Measurements from ENCODE around the gene IL1B. TPM values are rescaled to one million over a fixed set of nuclear protein-coding genes. Genes with fewer than 3 reads are reported as not detected.

The IL1B gene
- total RNA-seq, 2 experiments from 2014 or later: 3.8 to 5.6 TPM

DNA sequence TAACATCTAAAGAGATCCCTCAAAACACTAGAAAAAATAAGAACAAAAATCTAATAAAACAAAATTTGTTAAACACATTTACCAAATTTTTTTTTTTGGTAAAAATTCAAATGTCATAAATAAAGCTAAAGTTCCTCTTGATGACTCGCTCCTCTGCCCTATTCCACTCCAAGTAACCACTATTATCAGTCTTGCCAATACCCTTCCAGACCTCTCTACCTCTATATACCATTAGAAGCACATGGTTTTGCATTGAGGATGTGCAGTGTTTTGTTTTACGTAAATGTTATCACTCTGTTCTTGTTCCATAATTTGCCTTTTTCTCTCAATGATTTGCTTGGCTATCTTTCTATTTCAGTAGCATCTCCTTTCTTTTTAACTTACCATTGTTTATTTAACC lies 10.9 kb downstream of the IL1B start:
- Mint-ChIP-seq H3K4me3 (no peak overlapping the region), H3K27ac (no peak overlapping the region), H3K36me3 (ENCODE audit: low read depth) (no peaks in the 10 kb centered on the region), H3K4me1 (ENCODE audit: low read depth) (peaks cover 15% of the 10 kb centered on the region), H3K9me3 (no peaks in the 10 kb centered on the region), H3K27me3 (no peaks in the 10 kb centered on the region)
- TF ChIP-seq, protein P1, sequence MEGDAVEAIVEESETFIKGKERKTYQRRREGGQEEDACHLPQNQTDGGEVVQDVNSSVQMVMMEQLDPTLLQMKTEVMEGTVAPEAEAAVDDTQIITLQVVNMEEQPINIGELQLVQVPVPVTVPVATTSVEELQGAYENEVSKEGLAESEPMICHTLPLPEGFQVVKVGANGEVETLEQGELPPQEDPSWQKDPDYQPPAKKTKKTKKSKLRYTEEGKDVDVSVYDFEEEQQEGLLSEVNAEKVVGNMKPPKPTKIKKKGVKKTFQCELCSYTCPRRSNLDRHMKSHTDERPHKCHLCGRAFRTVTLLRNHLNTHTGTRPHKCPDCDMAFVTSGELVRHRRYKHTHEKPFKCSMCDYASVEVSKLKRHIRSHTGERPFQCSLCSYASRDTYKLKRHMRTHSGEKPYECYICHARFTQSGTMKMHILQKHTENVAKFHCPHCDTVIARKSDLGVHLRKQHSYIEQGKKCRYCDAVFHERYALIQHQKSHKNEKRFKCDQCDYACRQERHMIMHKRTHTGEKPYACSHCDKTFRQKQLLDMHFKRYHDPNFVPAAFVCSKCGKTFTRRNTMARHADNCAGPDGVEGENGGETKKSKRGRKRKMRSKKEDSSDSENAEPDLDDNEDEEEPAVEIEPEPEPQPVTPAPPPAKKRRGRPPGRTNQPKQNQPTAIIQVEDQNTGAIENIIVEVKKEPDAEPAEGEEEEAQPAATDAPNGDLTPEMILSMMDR (IDR thresholded peaks at IDR 0.05): no peak
- Histone ChIP-seq H3K4me3 (ENCODE audit: low read length) (no peak overlapping the region), H3K27me3 (ENCODE audit: control insufficient read depth in 1 of 2, insufficient read depth in 2 of 2, low read length in 2 of 2) (no peaks in the 10 kb centered on the region), H3K27ac (ENCODE audit: low read depth in 1 of 2, low read length in 2 of 2) (no peak overlapping the region), H3K36me3 (ENCODE audit: insufficient read depth, low read length) (no peaks in the 10 kb centered on the region), H3K4me1 (ENCODE audit: insufficient read depth, low read length) (peaks cover 5% of the 10 kb centered on the region), H3K9me3 (ENCODE audit: control insufficient read depth in 1 of 2, insufficient read depth in 1 of 2, low read length in 2 of 2) (no peaks in the 10 kb centered on the region)
- ChIA-PET CTCF (no interaction called here), POLR2A (no interaction called here)
- DNase-seq (no peak), ATAC-seq (ENCODE audit: poor library complexity) (no peak)
- intact Hi-C loops (cut with DNase I, micrococcal nuclease): no loop called here

DNA sequence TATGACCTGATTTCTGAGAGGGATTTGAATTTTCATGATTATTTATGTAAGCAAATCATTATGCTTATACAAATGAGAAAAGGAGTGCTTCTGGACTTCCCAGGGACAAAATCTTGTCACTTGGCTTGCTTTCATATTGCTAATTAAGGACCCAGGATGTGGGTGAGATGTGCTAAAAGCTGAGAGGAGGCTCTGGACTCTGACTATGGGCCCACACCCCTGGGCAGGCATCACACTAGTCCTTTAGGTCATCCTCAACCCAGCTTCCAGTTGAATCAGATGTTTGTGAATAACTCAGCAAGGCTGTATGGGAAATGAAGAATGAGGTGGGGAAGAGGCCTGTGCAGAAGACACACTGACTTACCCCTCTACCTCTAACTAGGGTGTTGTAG lies 11.9 kb downstream of the IL1B start:
- H3K36me3 ChIP-seq (ENCODE audit: insufficient read depth, low read length): no peaks in the 10 kb centered on the region
- H3K4me1 ChIP-seq (ENCODE audit: insufficient read depth, low read length): peaks cover 5% of the 10 kb centered on the region
- no peaks in the 10 kb centered on the region for H3K27me3 ChIP-seq (ENCODE audit: control insufficient read depth in 1 of 2, insufficient read depth in 2 of 2, low read length in 2 of 2)
- H3K4me3 ChIP-seq (ENCODE audit: low read length): no peak overlapping the region
- no peaks in the 10 kb centered on the region for H3K9me3 ChIP-seq (ENCODE audit: control insufficient read depth in 1 of 2, insufficient read depth in 1 of 2, low read length in 2 of 2)
- Mint-ChIP-seq H3K4me3 (no peak overlapping the region), H3K27me3 (no peaks in the 10 kb centered on the region), H3K36me3 (ENCODE audit: low read depth) (no peaks in the 10 kb centered on the region), H3K4me1 (ENCODE audit: low read depth) (peaks cover 15% of the 10 kb centered on the region), H3K9me3 (no peaks in the 10 kb centered on the region), H3K27ac (no peak overlapping the region)
- DNase-seq: no peak
- H3K27ac ChIP-seq (ENCODE audit: low read depth in 1 of 2, low read length in 2 of 2): no peak overlapping the region
- ChIA-PET POLR2A (no interaction called here), CTCF (no interaction called here)
- TF ChIP-seq, protein P1 (IDR thresholded peaks at IDR 0.05): no peak
- intact Hi-C loops (cut with DNase I, micrococcal nuclease): no loop called here
- ATAC-seq (ENCODE audit: poor library complexity): no peak

DNA sequence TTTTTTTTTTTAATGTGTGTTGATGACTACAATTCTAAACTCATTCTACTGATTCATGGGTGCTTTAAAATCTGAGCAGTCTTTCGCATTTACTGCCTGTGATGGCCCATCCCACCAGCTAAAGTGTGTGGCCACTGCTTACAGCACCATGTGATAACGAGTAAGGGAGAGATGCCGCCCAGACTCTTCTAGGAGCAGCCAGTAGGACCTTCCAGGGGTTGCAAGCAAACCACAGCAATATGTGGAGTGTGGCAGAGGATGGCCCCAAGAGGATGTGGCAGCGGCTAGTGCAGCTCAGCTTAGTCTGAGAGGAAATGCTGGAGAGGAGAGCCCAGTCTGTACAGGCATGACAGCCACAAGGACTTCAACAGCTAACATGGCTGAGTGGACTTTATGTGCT lies 14.9 kb downstream of the IL1B start:
- Histone ChIP-seq H3K27ac (ENCODE audit: low read depth in 1 of 2, low read length in 2 of 2) (no peak overlapping the region), H3K36me3 (ENCODE audit: insufficient read depth, low read length) (no peaks in the 10 kb centered on the region), H3K4me1 (ENCODE audit: insufficient read depth, low read length) (peaks cover 5% of the 10 kb centered on the region), H3K9me3 (ENCODE audit: control insufficient read depth in 1 of 2, insufficient read depth in 1 of 2, low read length in 2 of 2) (no peaks in the 10 kb centered on the region), H3K27me3 (ENCODE audit: control insufficient read depth in 1 of 2, insufficient read depth in 2 of 2, low read length in 2 of 2) (no peaks in the 10 kb centered on the region), H3K4me3 (ENCODE audit: low read length) (no peak overlapping the region)
- Mint-ChIP-seq H3K4me1 (ENCODE audit: low read depth) (peaks cover 15% of the 10 kb centered on the region), H3K4me3 (no peak overlapping the region), H3K36me3 (ENCODE audit: low read depth) (no peaks in the 10 kb centered on the region), H3K27me3 (no peaks in the 10 kb centered on the region), H3K9me3 (no peaks in the 10 kb centered on the region), H3K27ac (no peak overlapping the region)
- TF ChIP-seq, protein P1 (IDR thresholded peaks at IDR 0.05): no peak
- intact Hi-C loops (cut with DNase I, micrococcal nuclease): no loop called here
- no peak for ATAC-seq (ENCODE audit: poor library complexity)
- POLR2A ChIA-PET: no interaction called here
- CTCF ChIA-PET: no interaction called here
- peak in 2 of 14 experiments; percentile 13 to 17 for DNase-seq
